ENCODE measurements around the gene P3H2. TPM values are rescaled to one million over a fixed set of nuclear protein-coding genes. Genes with fewer than 3 reads are reported as not detected.

Gene P3H2
- total and polyA plus RNA-seq, 2 experiments from 2014 or later, result 14.5 TPM

GRCh38 chr3:190017521-190018288, 103.0 kb downstream of the P3H2 start:
- 82% methylated on average over 6 of the region's 6 CpGs for WGBS (ENCODE audit: low lambda C conversion rate, missing lambda C conversion rate)
- no peaks in the 10 kb centered on the region for H3K36me3 ChIP-seq (replicated peaks; ENCODE audit: insufficient read depth, low read depth)
- no peak for TF ChIP-seq EZH2 (IDR thresholded peaks at IDR 0.05; ENCODE audit: borderline replicate concordance)
- peak; percentile 48 for TF ChIP-seq CTCF (IDR thresholded peaks at IDR 0.05; ENCODE audit: poor library complexity)
- H3K27me3 ChIP-seq, result no peaks in the 10 kb centered on the region
- H3K9me3 ChIP-seq (ENCODE audit: low read depth), result no peaks in the 10 kb centered on the region
- no peak overlapping the region for H3K27ac ChIP-seq
- DNase-seq (ENCODE audit: low spot score), result peak; percentile 27
- H3K4me1 ChIP-seq (ENCODE audit: insufficient read depth), result peaks cover 22% of the 10 kb centered on the region
- H3K4me3 ChIP-seq, result no peak overlapping the region
- no peaks in the 10 kb centered on the region for H4K20me1 ChIP-seq (ENCODE audit: insufficient read depth, poor library complexity, severe bottlenecking)
- H3K9me2 ChIP-seq (replicated peaks; ENCODE audit: insufficient read depth), result no peaks in the 10 kb centered on the region
- no peak overlapping the region for H2AFZ ChIP-seq
- H3K4me2 ChIP-seq, result no peak overlapping the region
- no peaks in the 10 kb centered on the region for H3K79me2 ChIP-seq

- Histone ChIP-seq H3K4me2 (no peak overlapping the region), H3K36me3 (replicated peaks; ENCODE audit: insufficient read depth, low read depth) (no peaks in the 10 kb centered on the region), H4K20me1 (ENCODE audit: insufficient read depth, poor library complexity, severe bottlenecking) (no peaks in the 10 kb centered on the region), H3K27me3 (no peaks in the 10 kb centered on the region), H3K4me3 (no peak overlapping the region), H3K9me3 (ENCODE audit: low read depth) (no peaks in the 10 kb centered on the region), H3K4me1 (ENCODE audit: insufficient read depth) (peaks cover 27% of the 10 kb centered on the region), H3K9me2 (replicated peaks; ENCODE audit: insufficient read depth) (no peaks in the 10 kb centered on the region), H3K79me2 (no peaks in the 10 kb centered on the region), H2AFZ (no peak overlapping the region), H3K27ac (no peak overlapping the region)
- no peak for DNase-seq (ENCODE audit: low spot score)
- TF ChIP-seq EZH2 (IDR thresholded peaks at IDR 0.05; ENCODE audit: borderline replicate concordance), result no peak
Measured at GRCh38 chr3:190016966-190017365, 103.7 kb downstream of the P3H2 start.

GRCh38 chr3:190014940-190015339, 105.8 kb downstream of the P3H2 start:
- TF ChIP-seq CTCF (IDR thresholded peaks at IDR 0.05; ENCODE audit: poor library complexity) (no peak), EZH2 (IDR thresholded peaks at IDR 0.05; ENCODE audit: borderline replicate concordance) (no peak), EZH2phosphoT487 (IDR thresholded peaks at IDR 0.05; ENCODE audit: low read depth, severe bottlenecking, unreplicated experiment) (no peak)
- H3K4me3 ChIP-seq, result no peak overlapping the region
- H2AFZ ChIP-seq, result no peak overlapping the region
- no peaks in the 10 kb centered on the region for H3K9me2 ChIP-seq (replicated peaks; ENCODE audit: insufficient read depth)
- H3K27ac ChIP-seq, result no peak overlapping the region
- H4K20me1 ChIP-seq (ENCODE audit: insufficient read depth, poor library complexity, severe bottlenecking), result no peaks in the 10 kb centered on the region
- H3K36me3 ChIP-seq (replicated peaks; ENCODE audit: insufficient read depth, low read depth), result no peaks in the 10 kb centered on the region
- 77% methylated on average over 2 of the region's 2 CpGs for WGBS (ENCODE audit: low lambda C conversion rate, missing lambda C conversion rate)
- no peaks in the 10 kb centered on the region for H3K9me3 ChIP-seq (ENCODE audit: low read depth)
- H3K4me1 ChIP-seq (ENCODE audit: insufficient read depth), result peaks cover 27% of the 10 kb centered on the region
- no peaks in the 10 kb centered on the region for H3K79me2 ChIP-seq
- H3K27me3 ChIP-seq, result no peaks in the 10 kb centered on the region
- no peak overlapping the region for H3K4me2 ChIP-seq
- DNase-seq (ENCODE audit: low spot score), result no peak

GRCh38 chr3:190013943-190014924, 106.5 kb downstream of the P3H2 start:
- Histone ChIP-seq H3K9me3 (ENCODE audit: low read depth) (no peaks in the 10 kb centered on the region), H3K79me2 (no peaks in the 10 kb centered on the region), H3K9me2 (replicated peaks; ENCODE audit: insufficient read depth) (no peaks in the 10 kb centered on the region), H4K20me1 (ENCODE audit: insufficient read depth, poor library complexity, severe bottlenecking) (no peaks in the 10 kb centered on the region), H3K4me3 (no peak overlapping the region), H2AFZ (no peak overlapping the region), H3K36me3 (replicated peaks; ENCODE audit: insufficient read depth, low read depth) (no peaks in the 10 kb centered on the region), H3K27me3 (no peaks in the 10 kb centered on the region), H3K4me2 (no peak overlapping the region), H3K27ac (no peak overlapping the region), H3K4me1 (ENCODE audit: insufficient read depth) (peaks cover 27% of the 10 kb centered on the region)
- TF ChIP-seq CTCF (IDR thresholded peaks at IDR 0.05; ENCODE audit: poor library complexity) (no peak), EZH2 (IDR thresholded peaks at IDR 0.05; ENCODE audit: borderline replicate concordance) (no peak), EZH2phosphoT487 (IDR thresholded peaks at IDR 0.05; ENCODE audit: low read depth, severe bottlenecking, unreplicated experiment) (no peak)
- 43% methylated on average over 7 of the region's 7 CpGs for WGBS (ENCODE audit: low lambda C conversion rate, missing lambda C conversion rate)
- no peak for DNase-seq (ENCODE audit: low spot score)

Data from hepatocyte (in vitro differentiated cells).